OCI-LY1 (cell line): ENCODE data around the gene C5orf46.

Source experiments
- H2AFZ ChIP-seq: fragments of 200-600 bp; sonication (generic), shearing (Covaris generic); 2 replicates; pipeline ENCODE4 v1.6.0; 2014; ENCODE audit warnings: antibody characterized with exemption, mild to moderate bottlenecking, low read length
- H3F3A ChIP-seq: fragments of 200-600 bp; sonication (generic), shearing (Covaris generic); 2 replicates; pipeline ENCODE4 v1.6.0; 2014; ENCODE audit warnings: mild to moderate bottlenecking, antibody characterized with exemption, low read length, moderate library complexity; ENCODE audit not compliant: insufficient read depth
- H3K27ac ChIP-seq: fragments of 200-600 bp; sonication (generic); 2 replicates; pipeline ENCODE4 v1.5.1; 2014; ENCODE audit warnings: low read length, mixed run types, mild to moderate bottlenecking, low read depth; ENCODE audit not compliant: poor library complexity, severe bottlenecking
- H3K27me3 ChIP-seq: fragments of 200-600 bp; sonication (generic); 2 replicates; pipeline ENCODE4 v1.6.0; 2014; ENCODE audit warnings: antibody characterized with exemption, mild to moderate bottlenecking, low read length, moderate library complexity; ENCODE audit not compliant: insufficient read depth
- H3K36me3 ChIP-seq: fragments of 200-600 bp; sonication (generic); 2 replicates; pipeline ENCODE4 v1.6.1; 2014; ENCODE audit warnings: mild to moderate bottlenecking, antibody characterized with exemption, low read length, moderate library complexity, mixed read lengths; ENCODE audit not compliant: insufficient read depth
- H3K4me1 ChIP-seq: fragments of 200-600 bp; sonication (generic); 2 replicates; pipeline ENCODE4 v1.5.1; 2014; ENCODE audit warnings: mild to moderate bottlenecking, low read length, moderate library complexity; ENCODE audit not compliant: insufficient read depth, severe bottlenecking
- H3K4me2 ChIP-seq: fragments of 200-600 bp; sonication (generic), shearing (Covaris generic); 2 replicates; pipeline ENCODE4 v1.6.1; 2014; ENCODE audit warnings: low read length
- H3K4me3 ChIP-seq: fragments of 200-600 bp; sonication (generic); 2 replicates; pipeline ENCODE4 v1.5.1; 2014; ENCODE audit warnings: low read length, low read depth, mild to moderate bottlenecking, mixed read lengths; ENCODE audit not compliant: poor library complexity, severe bottlenecking
- H3K79me2 ChIP-seq: fragments of 200-600 bp; shearing (Covaris generic); 2 replicates; pipeline ENCODE4 v1.6.1; 2016; ENCODE audit warnings: mixed run types, low read length, mixed read lengths; ENCODE audit not compliant: insufficient read depth
- H3K9ac ChIP-seq: fragments of 200-600 bp; sonication (generic), shearing (Covaris generic); 2 replicates; pipeline ENCODE4 v1.6.1; 2014; ENCODE audit warnings: mild to moderate bottlenecking, low read length, mixed read lengths
- H3K9me2 ChIP-seq: fragments of 200-600 bp; sonication (generic), shearing (Covaris generic); 2 replicates; pipeline ENCODE4 v1.6.1; 2014; ENCODE audit warnings: low read depth, mild to moderate bottlenecking, low read length, mixed read lengths
- H3K9me3 ChIP-seq: fragments of 200-600 bp; shearing (Covaris generic); 2 replicates; pipeline ENCODE4 v1.6.1; 2014; ENCODE audit warnings: low read length, mixed read lengths
- H4K20me1 ChIP-seq: fragments of 200-600 bp; sonication (generic), shearing (Covaris generic); 2 replicates; pipeline ENCODE4 v1.6.0; 2016; ENCODE audit warnings: mild to moderate bottlenecking, low read length; ENCODE audit not compliant: insufficient read depth
- CTCF ChIP-seq: fragments of 200-600 bp; sonication (generic), shearing (Covaris generic); IDR thresholded peaks from 2 replicates; pipeline ENCODE4 v1.5.1; 2017; ENCODE audit warnings: mild to moderate bottlenecking, antibody characterized with exemption, low read length, moderate library complexity, mixed read lengths
- EZH2 ChIP-seq: fragments of 200-600 bp; sonication (generic), shearing (Covaris generic); IDR thresholded peaks from 2 replicates; pipeline ENCODE4 v1.8.0; 2017; ENCODE audit warnings: borderline replicate concordance, mixed run types, mild to moderate bottlenecking, antibody characterized with exemption, low read length, moderate library complexity, mixed read lengths

Gene C5orf46

GRCh38 chr5:147882586-147883313 lies 23.6 kb downstream of the C5orf46 start:
- H2AFZ ChIP-seq = no peak overlapping the region
- no peaks in the 10 kb centered on the region for H3K9me3 ChIP-seq
- no peaks in the 10 kb centered on the region for H3F3A ChIP-seq
- H3K4me1 ChIP-seq = no peaks in the 10 kb centered on the region
- no peaks in the 10 kb centered on the region for H3K36me3 ChIP-seq
- H3K79me2 ChIP-seq = no peaks in the 10 kb centered on the region
- H3K27ac ChIP-seq = no peak overlapping the region
- no peaks in the 10 kb centered on the region for H3K9me2 ChIP-seq
- no peaks in the 10 kb centered on the region for H4K20me1 ChIP-seq
- no peaks in the 10 kb centered on the region for H3K27me3 ChIP-seq
- TF ChIP-seq EZH2 (no peak), CTCF (no peak)
- no peak overlapping the region for H3K4me3 ChIP-seq
- H3K4me2 ChIP-seq = no peak overlapping the region
- no peak overlapping the region for H3K9ac ChIP-seq

GRCh38 chr5:147880487-147880886 lies 25.9 kb downstream of the C5orf46 start:
- TF ChIP-seq EZH2 = no peak
- no peak for TF ChIP-seq CTCF
- H3K9me2 ChIP-seq = no peaks in the 10 kb centered on the region
- no peaks in the 10 kb centered on the region for H3F3A ChIP-seq
- no peak overlapping the region for H3K4me3 ChIP-seq
- no peaks in the 10 kb centered on the region for H3K4me1 ChIP-seq
- H3K36me3 ChIP-seq = no peaks in the 10 kb centered on the region
- no peaks in the 10 kb centered on the region for H3K27me3 ChIP-seq
- H4K20me1 ChIP-seq = no peaks in the 10 kb centered on the region
- H3K4me2 ChIP-seq = no peak overlapping the region
- H2AFZ ChIP-seq = no peak overlapping the region
- H3K27ac ChIP-seq = no peak overlapping the region
- no peaks in the 10 kb centered on the region for H3K79me2 ChIP-seq
- no peaks in the 10 kb centered on the region for H3K9me3 ChIP-seq
- no peak overlapping the region for H3K9ac ChIP-seq

GRCh38 chr5:147879784-147880183 lies 26.6 kb downstream of the C5orf46 start:
- Histone ChIP-seq H3K4me2 (no peak overlapping the region), H3K9me3 (no peaks in the 10 kb centered on the region), H3K4me3 (no peak overlapping the region), H3K27me3 (no peaks in the 10 kb centered on the region), H3K4me1 (no peaks in the 10 kb centered on the region), H3K79me2 (no peaks in the 10 kb centered on the region), H3K9me2 (no peaks in the 10 kb centered on the region), H3K27ac (no peak overlapping the region), H3F3A (no peaks in the 10 kb centered on the region), H4K20me1 (no peaks in the 10 kb centered on the region), H2AFZ (no peak overlapping the region), H3K36me3 (no peaks in the 10 kb centered on the region), H3K9ac (no peak overlapping the region)
- TF ChIP-seq EZH2 (no peak), CTCF (no peak)
